GM18868 (cell line): ENCODE data around the gene PTPRN2.
"Not testable (repeated sequence)": the region's sequence is repeated elsewhere in the genome, so short reads cannot be mapped to it uniquely, and the experiment has no call there.

Experiments
- ATAC-seq: cut with Tn5 transposase; IDR thresholded peaks from one replicate; pipeline ENCODE4 v1.9.1; 2021; ENCODE audit warnings: mild to moderate bottlenecking, moderate library complexity; ENCODE audit not compliant: unreplicated experiment

Gene PTPRN2

DNA sequence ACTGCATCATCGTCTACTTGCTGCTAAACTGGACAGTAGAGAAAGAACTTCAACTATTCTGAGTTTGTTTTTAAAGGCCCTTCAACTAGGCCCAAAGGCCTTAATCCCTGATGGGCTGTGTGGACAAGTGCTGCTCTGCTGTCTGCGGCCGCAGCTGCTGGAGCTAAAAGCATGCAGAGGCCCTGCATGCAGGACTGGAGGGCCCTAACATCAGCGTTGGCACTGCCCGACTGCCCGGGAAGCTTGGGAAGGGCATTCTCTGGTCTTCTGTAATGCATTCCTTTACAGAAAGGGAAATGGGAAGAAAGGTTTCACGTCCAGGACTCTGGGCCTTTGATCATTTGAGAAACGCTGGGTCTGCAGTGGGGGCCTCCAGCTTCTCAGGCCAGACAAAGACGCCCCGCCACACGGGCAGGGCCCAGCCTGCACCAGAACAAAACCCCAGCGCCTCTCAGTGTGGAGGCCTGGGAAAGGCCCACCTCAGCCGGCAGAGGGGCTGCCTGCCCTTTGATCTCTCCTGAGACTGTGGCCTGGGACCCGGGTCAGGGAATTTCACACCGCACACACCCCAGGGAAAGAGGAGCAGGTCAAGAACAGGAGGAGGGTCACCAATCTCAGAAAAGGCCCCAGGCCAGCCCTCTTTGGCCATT, 1021.5 kb downstream of the PTPRN2 start:
- no peak for ATAC-seq

DNA sequence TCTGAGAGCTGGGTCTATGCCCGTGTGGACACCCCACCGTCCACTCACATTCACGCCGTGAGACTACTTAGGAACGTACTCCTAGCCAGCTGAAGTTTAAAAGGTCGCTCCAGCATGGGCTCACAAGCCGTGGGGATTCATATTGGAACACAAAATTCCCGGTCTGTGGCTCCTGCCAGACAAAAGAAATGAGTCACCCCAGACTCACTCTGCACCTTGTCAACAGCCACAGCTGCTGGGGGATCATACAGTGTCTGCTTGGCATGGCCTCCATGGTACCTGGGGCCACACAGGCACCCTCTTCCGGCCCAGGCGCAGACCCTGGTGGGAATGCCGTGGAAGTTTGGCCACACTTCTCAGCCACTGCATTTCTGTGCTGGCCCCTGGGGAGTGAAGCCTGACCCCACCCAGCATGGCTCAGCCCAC, 1022.4 kb downstream of the PTPRN2 start:
- ATAC-seq: no peak

DNA sequence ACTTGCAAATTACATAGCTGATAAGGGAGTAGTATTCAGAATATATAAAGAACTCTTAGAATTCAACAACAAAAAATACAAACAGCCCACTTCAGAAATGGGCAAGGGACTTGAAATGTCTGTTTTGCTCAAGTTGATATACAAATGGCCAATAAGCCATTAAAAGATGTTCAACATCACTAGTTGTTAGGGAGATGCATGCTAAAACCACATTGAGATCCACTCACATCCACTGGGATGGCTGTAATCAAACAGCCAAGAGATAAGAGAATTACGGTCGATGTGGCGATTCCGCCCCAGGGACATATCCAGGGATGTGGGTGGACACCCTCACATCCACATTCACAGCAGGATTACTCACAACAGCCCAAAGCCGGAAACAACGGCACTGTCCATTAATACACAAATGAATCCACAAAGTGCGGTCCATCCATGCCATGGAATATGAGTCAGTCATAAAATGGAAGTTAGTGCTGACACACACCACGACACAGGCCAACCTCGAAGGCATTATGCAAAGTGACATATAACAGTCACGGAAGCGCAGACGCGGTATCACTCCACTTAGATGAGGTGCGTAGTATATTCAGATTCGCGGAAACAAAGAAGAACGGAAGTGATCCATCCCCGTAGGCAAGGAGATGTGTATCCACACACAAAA, 1023.0 kb downstream of the PTPRN2 start:
- ATAC-seq: no peak

DNA sequence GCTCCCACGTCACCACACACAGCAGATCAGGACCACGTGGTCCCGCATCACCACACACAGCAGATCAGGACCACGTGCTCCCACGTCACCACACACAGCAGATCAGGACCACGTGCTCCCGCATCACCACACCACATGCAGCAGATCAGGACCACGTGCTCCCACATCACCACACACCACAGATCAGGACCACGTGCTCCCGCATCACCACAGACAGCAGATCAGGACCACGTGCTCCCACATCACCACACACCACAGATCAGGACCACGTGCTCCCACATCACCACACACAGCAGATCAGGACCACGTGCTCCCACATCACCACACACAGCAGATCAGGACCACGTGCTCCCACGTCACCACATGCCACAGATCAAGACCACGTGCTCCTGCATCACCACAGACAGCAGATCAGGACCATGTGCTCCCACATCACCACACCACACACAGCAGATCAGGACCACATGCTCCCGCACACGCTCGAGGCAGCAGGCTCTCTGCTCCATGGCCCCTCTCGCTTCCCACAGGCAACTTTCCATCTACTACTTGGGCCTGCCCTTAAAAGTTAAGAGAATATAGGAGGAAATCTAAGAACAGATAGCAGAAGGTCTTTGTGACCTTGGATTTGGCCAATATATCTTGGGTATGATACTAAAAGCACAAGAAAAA, 1024.0 kb downstream of the PTPRN2 start:
- not testable (repeated sequence) for ATAC-seq

DNA sequence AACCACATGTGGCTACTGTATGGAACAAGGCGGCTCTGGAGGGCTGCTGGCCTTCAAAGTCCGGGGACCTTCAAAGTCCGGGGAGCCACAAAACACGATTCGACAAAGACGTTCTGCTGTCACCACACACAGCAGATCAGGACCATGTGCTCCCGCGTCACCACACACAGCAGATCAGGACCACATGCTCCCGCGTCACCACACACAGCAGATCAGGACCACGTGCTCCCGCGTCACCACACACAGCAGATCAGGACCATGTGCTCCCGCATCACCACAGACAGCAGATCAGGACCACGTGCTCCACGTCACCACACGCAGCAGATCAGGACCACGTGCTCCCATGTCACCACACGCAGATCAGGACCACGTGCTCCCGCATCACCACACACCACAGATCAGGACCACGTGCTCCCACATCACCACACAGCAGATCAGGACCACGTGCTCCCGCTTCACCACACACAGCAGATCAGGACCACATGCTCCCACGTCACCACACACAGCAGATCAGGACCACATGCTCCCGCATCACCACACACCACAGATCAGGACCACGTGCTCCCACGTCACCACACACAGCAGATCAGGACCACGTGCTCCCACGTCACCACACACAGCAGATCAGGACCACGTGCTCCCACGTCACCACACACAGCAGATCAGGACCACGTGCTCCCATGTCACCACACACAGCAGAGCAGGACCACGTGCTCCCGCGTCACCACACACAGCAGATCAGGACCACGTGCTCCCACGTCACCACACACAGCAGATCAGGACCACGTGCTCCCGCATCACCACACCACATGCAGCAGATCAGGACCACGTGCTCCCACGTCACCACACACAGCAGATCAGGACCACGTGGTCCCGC, 1024.9 kb downstream of the PTPRN2 start:
- not testable (repeated sequence) for ATAC-seq

DNA sequence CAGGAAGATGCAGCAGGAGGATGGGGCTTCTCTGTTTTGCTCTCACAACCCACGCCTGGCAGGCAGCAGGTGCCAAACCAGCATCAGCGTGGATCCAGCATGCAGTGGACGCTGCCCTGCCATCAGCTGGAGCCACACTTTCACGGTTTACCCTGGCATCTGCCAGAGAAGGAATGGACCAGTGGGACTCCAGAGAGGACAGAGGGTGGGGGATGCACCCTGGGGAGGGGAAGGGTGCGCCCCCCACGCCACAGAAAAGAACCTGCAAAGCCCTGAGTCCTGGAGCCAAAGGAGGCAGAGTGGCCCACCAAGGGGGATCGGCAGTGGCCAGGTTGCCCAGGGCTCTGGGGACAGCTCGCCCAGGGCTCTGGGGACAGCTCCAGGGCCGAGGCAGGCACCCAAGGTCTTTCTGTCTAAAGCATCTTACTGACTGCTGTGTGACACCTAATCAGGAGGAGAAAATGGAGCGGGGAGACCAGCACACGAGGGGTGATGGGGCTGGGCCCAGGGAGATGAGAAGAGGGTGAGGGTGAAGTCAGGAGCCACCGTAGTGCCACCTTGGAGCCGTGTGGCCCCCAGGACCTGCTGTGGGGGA, 1025.7 kb downstream of the PTPRN2 start:
- ATAC-seq: no peak

DNA sequence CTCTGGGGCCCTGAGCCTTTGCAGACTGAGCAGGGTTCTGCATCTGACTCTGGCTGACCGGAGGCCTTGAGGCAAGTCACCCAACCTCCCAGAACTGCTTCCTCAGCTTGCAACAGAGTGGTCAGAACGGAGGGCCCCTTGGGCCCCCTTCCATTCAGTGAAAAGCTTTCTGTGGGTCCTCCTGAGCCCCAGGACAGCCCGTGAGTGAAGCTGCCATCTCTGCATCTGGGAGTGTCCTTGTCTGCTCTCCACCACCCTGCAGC, 1026.2 kb downstream of the PTPRN2 start:
- ATAC-seq: no peak

DNA sequence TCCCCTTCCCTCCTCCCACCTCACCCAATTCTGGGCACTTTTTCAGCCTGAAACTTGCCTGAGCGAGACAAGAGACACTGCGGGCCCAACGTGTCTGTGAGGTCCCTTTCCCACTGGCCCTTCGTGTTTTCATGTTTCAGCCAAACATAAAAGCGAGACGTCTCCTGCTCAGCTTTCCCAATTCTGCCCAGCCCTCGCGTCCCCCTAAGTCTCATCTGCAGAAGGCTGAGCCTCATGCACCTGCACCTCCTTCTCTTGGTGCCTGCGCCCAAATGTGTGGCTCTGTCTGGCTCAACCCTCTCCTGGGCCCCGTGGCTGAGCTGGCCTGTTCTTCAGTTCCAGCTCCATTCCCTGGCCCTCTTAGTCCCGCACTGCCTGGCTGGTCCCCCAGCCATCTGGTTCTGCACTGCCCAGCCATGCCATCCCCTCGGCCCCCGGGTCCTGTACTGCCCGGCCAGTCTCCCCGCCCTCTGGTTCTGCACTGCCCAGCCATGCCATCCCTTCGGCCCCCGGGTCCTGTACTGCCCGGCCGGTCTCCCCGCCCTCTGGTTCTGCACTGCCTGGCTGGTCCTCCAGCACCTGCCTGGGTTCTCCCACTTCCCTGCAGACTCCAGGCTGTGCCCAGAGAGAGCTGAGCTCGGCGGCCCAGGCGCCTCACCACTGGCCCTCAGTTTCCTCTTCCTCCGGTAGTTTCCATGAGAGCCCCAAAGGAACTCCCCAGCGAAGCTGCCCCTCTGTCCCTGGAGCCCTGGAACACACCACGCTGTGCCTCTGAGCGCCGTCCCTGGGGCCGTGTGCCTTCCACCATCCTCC, 1026.7 kb downstream of the PTPRN2 start:
- ATAC-seq: no peak

DNA sequence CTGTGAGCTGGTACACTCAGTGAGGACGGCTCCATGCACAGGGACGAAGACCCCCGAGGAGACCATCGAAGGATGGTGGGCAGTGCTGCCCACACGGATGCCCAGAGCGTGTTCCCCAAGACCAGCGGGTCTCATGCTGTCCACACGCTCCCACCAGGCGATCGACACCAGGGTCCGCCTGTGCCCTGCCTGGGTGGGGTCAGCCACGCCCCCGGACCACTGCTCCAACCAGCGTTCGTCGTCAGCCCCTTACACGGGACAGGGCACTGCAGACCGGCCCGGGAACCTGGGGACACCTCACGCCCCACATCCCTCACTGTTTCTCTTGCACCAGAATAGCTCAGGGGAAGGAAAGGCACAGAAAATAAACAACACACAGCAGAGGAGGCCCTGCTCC, 1027.4 kb downstream of the PTPRN2 start:
- ATAC-seq: no peak

DNA sequence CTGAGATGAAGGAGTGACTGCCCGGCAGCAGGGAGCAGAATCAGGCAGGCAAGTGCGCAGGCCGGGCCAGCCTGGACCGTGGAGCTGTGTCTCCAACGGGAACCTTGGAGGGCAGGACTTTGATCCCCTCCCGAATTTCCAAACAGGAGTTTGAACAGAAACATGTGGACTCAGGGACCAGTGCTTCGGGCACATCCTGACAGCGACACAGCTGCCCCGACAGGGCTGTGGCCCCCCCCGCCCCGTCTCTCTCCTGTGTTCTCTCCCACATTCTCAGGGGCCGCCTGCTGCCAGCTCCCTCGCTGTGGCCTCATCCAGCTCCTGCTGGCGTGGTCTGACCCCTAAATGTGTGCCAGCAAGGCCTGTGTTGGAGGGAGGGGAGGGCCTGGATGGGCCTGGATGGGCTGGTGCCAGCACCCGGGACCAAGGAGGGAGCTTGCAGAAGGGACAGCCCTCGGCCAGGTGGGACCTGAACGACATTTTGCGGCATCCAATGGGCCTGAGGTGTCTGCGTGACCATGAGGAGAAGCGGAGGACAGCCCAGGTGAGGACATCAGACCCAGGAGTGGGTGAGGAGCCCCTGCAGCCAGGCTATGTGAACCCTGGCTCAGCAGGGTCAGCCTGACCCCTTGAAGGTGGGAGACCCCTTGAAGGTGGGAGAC, 1027.9 kb downstream of the PTPRN2 start:
- ATAC-seq: no peak

DNA sequence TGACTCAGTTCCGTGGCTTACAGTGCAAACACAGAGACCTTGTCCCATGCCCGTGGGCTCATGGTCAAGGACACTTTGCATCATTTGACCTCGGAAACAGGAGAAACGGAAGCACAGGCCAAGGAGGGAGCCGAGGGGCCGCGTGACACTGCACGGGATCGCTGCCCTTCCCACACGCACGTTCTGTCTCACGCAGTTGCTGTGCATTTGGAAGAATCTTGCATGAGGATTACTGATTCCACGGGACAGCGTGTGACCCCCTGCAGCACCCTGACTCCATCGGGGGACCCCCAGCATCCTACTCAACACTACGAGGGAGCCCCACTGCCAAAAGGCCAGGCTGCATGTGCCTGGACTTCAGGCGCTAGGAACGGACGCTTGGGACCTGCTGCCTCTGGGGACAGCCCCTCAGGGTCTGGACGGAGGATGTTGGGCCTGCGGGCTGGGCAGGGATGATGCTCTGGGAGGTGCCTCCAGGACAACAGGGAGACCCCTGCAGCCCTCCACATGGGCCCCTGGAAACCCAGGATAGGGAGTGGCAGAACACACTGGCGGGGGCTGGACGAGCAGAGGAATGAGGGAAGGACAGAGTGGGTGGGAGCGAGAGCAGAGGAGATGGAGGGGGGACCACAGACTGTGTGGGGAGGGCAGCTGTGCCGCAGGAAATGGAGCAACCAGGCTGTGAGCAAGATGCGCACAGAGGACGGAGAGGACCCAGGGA, 1028.6 kb downstream of the PTPRN2 start:
- no peak for ATAC-seq

DNA sequence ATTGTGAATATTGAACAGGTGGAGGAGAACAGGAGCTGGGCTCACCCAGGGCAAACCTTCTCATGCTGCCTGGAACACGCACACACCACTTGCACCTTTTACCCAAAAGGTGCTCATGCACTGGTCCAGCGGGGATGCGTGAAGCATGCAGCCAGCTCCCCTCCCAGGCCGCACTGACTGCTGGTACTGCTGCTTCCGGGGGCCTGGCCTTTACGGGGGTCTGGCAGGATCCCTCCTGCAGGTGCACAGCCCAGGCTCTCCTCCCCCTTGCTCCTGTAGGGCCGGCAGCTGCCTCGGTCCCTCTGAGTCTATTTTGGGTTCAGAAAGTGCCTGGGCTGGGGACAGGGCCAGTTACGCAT, 1029.1 kb downstream of the PTPRN2 start:
- no peak for ATAC-seq

DNA sequence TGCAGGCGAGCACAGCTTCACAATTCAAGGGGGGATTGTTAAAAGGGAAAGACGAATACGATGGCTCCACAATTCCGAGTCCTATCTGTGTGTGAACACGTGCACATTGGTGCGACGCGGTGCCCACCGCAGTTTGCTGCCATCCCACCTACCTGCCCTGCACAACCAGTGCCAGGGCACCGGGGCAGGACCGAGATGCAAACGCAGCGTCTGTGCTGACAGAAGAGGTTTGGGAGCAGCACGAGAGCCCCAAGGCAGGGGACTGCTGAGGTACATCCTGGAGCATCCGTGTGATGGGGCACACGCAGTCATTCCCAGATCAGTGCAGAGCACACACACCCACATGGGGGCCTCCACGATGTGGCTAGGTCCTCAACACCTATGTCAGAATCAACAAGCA, 1029.6 kb downstream of the PTPRN2 start:
- no peak for ATAC-seq

DNA sequence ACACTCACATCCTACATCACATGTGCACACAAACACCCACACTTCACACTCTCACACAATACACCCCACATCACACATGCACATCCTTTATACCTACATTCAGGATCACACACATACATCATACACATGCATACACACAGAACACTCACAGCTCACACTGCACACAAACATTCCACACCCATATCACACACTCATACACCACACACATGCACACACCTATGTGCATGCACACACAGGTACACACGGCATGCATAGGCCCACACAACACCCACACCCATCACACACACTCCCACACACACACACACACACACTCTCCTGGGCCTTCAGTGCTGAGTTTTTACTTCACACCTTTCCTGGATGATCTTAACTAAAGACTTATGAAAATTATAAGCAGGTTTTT, 1030.4 kb downstream of the PTPRN2 start:
- no peak for ATAC-seq

DNA sequence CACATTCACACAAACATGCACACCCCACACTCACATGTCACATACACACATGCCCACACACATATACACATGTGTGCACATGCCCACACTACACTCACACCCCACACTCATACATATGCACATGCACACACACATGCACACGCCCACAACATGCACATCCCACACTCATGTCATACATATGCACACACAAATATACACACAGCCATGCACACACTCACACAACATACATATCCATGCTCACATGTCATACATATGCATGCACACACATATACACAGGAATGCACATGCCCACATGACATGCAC, 1031.0 kb downstream of the PTPRN2 start:
- ATAC-seq: no peak

DNA sequence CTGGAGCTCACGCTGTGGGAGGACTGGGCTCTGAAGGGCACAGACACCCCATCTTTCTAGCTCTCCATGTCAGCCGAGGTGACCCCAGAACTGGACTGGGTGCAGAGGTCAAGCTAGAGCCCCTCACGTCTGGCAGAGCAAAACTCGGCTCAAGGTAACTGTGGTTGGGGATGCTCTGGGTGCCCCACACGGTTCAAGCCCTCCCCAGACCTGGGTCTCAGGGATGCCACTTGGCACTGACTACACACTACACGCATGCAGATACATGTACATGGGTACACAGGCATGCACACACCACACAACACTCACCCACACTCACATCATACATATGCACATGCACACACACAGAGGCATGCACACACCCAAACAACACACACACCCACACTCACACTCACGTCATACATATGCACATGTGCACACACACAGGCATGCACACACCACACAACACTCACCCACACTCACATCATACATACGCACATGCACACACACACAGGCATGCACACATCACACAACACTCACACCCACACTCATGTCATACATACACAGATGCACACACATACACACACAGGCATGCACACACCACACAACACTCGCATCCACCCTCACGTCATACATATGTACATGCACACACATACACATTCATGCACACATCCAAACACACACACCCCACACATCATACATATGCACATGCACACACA, 1031.5 kb downstream of the PTPRN2 start:
- no peak for ATAC-seq

DNA sequence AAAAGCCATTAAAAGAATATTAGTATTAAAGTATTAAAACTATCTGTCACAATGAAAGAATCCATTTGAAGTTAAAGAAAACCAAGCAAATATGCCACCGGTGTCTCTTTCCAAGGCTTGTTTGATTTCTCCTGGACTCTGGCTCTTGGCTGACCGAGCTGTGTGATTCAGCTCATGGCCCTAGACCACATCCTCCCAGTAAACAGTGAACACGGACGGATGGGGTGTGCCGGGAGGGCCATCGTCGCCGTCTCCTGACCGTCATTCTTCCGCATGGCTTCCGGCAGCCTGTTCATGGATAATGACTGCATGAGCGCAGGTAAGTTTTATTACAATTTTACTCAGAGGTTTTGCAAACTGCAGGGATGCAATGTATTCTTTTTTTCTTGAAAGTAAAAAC, 1032.3 kb downstream of the PTPRN2 start:
- ATAC-seq: no peak

DNA sequence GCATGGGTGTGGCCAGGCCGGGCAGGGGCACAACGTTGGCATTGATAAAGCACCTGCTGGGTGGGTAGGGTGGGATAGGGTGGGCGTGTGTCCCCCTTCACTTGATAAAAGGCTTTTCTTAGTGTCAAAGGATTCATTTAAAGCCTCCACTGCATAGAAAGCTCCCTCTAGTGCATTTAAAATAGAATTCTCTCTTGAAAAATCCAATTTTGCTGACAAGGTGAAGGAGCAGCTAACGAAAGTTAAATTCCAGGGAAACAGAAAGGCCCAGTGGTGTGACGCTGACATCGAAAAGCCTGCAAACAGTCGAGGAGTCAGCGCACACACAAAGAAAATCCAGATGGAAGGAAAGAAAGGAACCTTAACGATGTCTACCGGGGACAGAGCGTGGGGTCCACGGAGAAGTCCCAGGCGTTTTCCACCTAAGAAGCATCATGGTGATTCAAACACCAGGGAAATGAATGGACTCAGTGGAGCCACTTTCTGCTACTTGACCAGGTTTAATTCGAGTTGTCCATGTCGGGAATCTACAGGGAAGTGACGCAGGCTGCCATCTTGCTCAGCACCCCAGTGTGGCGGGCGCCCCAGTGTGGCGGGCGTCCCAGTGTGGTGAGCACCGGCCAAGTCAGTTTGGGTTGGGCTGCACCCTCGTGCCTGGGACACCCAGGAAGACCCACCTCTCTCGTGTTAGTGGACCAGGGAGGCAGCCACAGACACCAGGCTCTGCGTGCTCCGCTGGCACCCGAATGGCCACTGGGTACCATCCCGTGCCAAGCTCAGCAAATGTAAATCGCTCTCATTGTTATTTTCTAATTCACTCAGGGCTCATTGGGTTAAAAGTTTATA, 1033.0 kb downstream of the PTPRN2 start:
- ATAC-seq: no peak
